ENCODE data around the gene ZBTB46.

The ZBTB46 gene

GRCh38 chr20:63850689-63851547 lies 19.9 kb upstream of the ZBTB46 start:
- ATAC-seq (ENCODE audit: low read depth) = peak; percentile 86
- Mint-ChIP-seq H3K36me3 (peaks cover 2% of the 10 kb centered on the region), H3K9me3 (peaks cover 2% of the 10 kb centered on the region), H3K27ac (peak overlapping the region; percentile 4), H3K27me3 (peaks cover 20% of the 10 kb centered on the region), H3K4me3 (no peak overlapping the region), H3K4me1 (peaks cover 10% of the 10 kb centered on the region)
- no peak for DNase-seq (ENCODE audit: low spot score in 2 of 2)

GRCh38 chr20:63848003-63848911 lies 17.2 kb upstream of the ZBTB46 start:
- DNase-seq (ENCODE audit: low spot score in 2 of 2) (no peak), ATAC-seq (ENCODE audit: low read depth) (no peak)
- Mint-ChIP-seq H3K9me3 (peaks cover 2% of the 10 kb centered on the region), H3K27ac (no peak overlapping the region), H3K4me1 (peaks cover 12% of the 10 kb centered on the region), H3K27me3 (peaks cover 27% of the 10 kb centered on the region), H3K4me3 (no peak overlapping the region), H3K36me3 (peaks cover 2% of the 10 kb centered on the region)

- ATAC-seq (ENCODE audit: low read depth) = no peak
- no peak for DNase-seq (ENCODE audit: low spot score in 2 of 2)
- Mint-ChIP-seq H3K4me3 (no peak overlapping the region), H3K36me3 (peaks cover 2% of the 10 kb centered on the region), H3K27me3 (peaks cover 29% of the 10 kb centered on the region), H3K27ac (no peak overlapping the region), H3K9me3 (peaks cover 2% of the 10 kb centered on the region), H3K4me1 (peaks cover 13% of the 10 kb centered on the region)
Observed at GRCh38 chr20:63847237-63848002, 16.4 kb upstream of the ZBTB46 start.

GRCh38 chr20:63846888-63847236 lies 15.8 kb upstream of the ZBTB46 start:
- Mint-ChIP-seq H3K4me3 (no peak overlapping the region), H3K27me3 (peaks cover 29% of the 10 kb centered on the region), H3K9me3 (peaks cover 2% of the 10 kb centered on the region), H3K27ac (no peak overlapping the region), H3K4me1 (peaks cover 17% of the 10 kb centered on the region), H3K36me3 (peaks cover 2% of the 10 kb centered on the region)
- ATAC-seq (ENCODE audit: low read depth) = no peak
- DNase-seq (ENCODE audit: low spot score in 2 of 2) = no peak

- H3K27ac Mint-ChIP-seq = no peak overlapping the region
- peaks cover 2% of the 10 kb centered on the region for H3K9me3 Mint-ChIP-seq
- H3K27me3 Mint-ChIP-seq = peaks cover 27% of the 10 kb centered on the region
- DNase-seq (ENCODE audit: low spot score in 2 of 2) = no peak
- H3K36me3 Mint-ChIP-seq = peaks cover 2% of the 10 kb centered on the region
- peaks cover 20% of the 10 kb centered on the region for H3K4me1 Mint-ChIP-seq
- ATAC-seq (ENCODE audit: low read depth) = no peak
- no peak overlapping the region for H3K4me3 Mint-ChIP-seq
Observed at GRCh38 chr20:63846128-63846771, 15.2 kb upstream of the ZBTB46 start.

- Mint-ChIP-seq H3K4me1 (peaks cover 17% of the 10 kb centered on the region), H3K27me3 (peaks cover 23% of the 10 kb centered on the region), H3K27ac (no peak overlapping the region)
Observed at GRCh38 chr20:63844511-63844991, 13.5 kb upstream of the ZBTB46 start.

GRCh38 chr20:63843778-63844177 lies 12.7 kb upstream of the ZBTB46 start:
- Mint-ChIP-seq H3K4me3 (no peak overlapping the region), H3K36me3 (no peaks in the 10 kb centered on the region), H3K27ac (no peak overlapping the region), H3K27me3 (peaks cover 23% of the 10 kb centered on the region), H3K4me1 (peaks cover 17% of the 10 kb centered on the region), H3K9me3 (no peaks in the 10 kb centered on the region)
- DNase-seq (ENCODE audit: low spot score in 2 of 2) (no peak), ATAC-seq (ENCODE audit: low read depth) (no peak)

More at GRCh38 chr20:63844511-63844991, 13.5 kb upstream of the ZBTB46 start:
- Mint-ChIP-seq H3K9me3 (no peaks in the 10 kb centered on the region), H3K36me3 (no peaks in the 10 kb centered on the region), H3K4me3 (no peak overlapping the region)
- ATAC-seq (ENCODE audit: low read depth) (no peak), DNase-seq (ENCODE audit: low spot score in 2 of 2) (no peak)

GRCh38 chr20:63843222-63843621 lies 12.2 kb upstream of the ZBTB46 start:
- Mint-ChIP-seq H3K4me1 (peaks cover 17% of the 10 kb centered on the region), H3K27me3 (peaks cover 23% of the 10 kb centered on the region), H3K4me3 (peak overlapping the region; percentile 14), H3K9me3 (no peaks in the 10 kb centered on the region), H3K36me3 (no peaks in the 10 kb centered on the region), H3K27ac (no peak overlapping the region)
- ATAC-seq (ENCODE audit: low read depth) (no peak), DNase-seq (ENCODE audit: low spot score in 2 of 2) (no peak)

GRCh38 chr20:63842258-63842657 lies 11.2 kb upstream of the ZBTB46 start:
- ATAC-seq (ENCODE audit: low read depth) = peak; percentile 78
- Mint-ChIP-seq H3K4me1 (peaks cover 17% of the 10 kb centered on the region), H3K9me3 (no peaks in the 10 kb centered on the region), H3K4me3 (peak overlapping the region; percentile 2), H3K27ac (no peak overlapping the region), H3K27me3 (peaks cover 23% of the 10 kb centered on the region), H3K36me3 (no peaks in the 10 kb centered on the region)
- DNase-seq (ENCODE audit: low spot score in 2 of 2) = no peak

GRCh38 chr20:63840405-63840828 lies 9.4 kb upstream of the ZBTB46 start:
- no peak overlapping the region for H3K4me3 Mint-ChIP-seq

GRCh38 chr20:63839620-63840019 lies 8.6 kb upstream of the ZBTB46 start:
- H3K36me3 Mint-ChIP-seq = no peaks in the 10 kb centered on the region
- no peaks in the 10 kb centered on the region for H3K9me3 Mint-ChIP-seq
- no peak overlapping the region for H3K4me3 Mint-ChIP-seq
- DNase-seq (ENCODE audit: low spot score in 2 of 2) = no peak
- H3K27me3 Mint-ChIP-seq = peaks cover 21% of the 10 kb centered on the region
- no peak for ATAC-seq (ENCODE audit: low read depth)
- no peak overlapping the region for H3K27ac Mint-ChIP-seq
- peaks cover 14% of the 10 kb centered on the region for H3K4me1 Mint-ChIP-seq

More at GRCh38 chr20:63840405-63840828, 9.4 kb upstream of the ZBTB46 start:
- Mint-ChIP-seq H3K27me3 (peaks cover 21% of the 10 kb centered on the region), H3K27ac (no peak overlapping the region), H3K9me3 (no peaks in the 10 kb centered on the region), H3K36me3 (no peaks in the 10 kb centered on the region), H3K4me1 (peaks cover 14% of the 10 kb centered on the region)
- DNase-seq (ENCODE audit: low spot score in 2 of 2) (no peak), ATAC-seq (ENCODE audit: low read depth) (no peak)

- Mint-ChIP-seq H3K36me3 (no peaks in the 10 kb centered on the region), H3K27ac (no peak overlapping the region), H3K9me3 (no peaks in the 10 kb centered on the region), H3K27me3 (peaks cover 20% of the 10 kb centered on the region), H3K4me3 (peak overlapping the region; percentile 38), H3K4me1 (peaks cover 11% of the 10 kb centered on the region)
- DNase-seq (ENCODE audit: low spot score in 2 of 2) = no peak
- no peak for ATAC-seq (ENCODE audit: low read depth)
Observed at GRCh38 chr20:63837479-63837878, 6.4 kb upstream of the ZBTB46 start.

Measured in memory B cell (primary cell).